Tibial nerve (tissue), 4 donors: ENCODE results near the gene FLOT1. TPM values are rescaled to one million over a fixed set of nuclear protein-coding genes. Genes with fewer than 3 reads are reported as not detected.
A peak's percentile ranks its signal among the peaks of the same experiment; 100 is the strongest.

Experiments used
- DNase-seq, 2 donors: peaks; one replicate each; pipeline ENCODE4 v3.0.0-alpha.2; 2019; ENCODE audit warnings: low spot score in 2 of 2
- H3K27ac ChIP-seq, 4 donors: fragments of 200-600 bp; sonication (generic) in 3 of 4; one replicate each; pipeline ENCODE4 v1.5.1; 2017 to 2019; ENCODE audit warnings: mild to moderate bottlenecking in 1 of 4
- H3K27me3 ChIP-seq, 2 donors: fragments of 200-600 bp; sonication (generic) in 1 of 2; one replicate each; pipeline versions ENCODE4 v1.5.1 to v1.6.0; 2017 to 2019
- H3K36me3 ChIP-seq, 3 donors: fragments of 200-600 bp; sonication (generic); one replicate each; pipeline ENCODE4 v1.5.1; 2018 to 2019
- H3K4me1 ChIP-seq, 4 donors: fragments of 200-600 bp; sonication (generic) in 3 of 4; one replicate each; pipeline ENCODE4 v1.5.1; 2017 to 2019
- H3K4me3 ChIP-seq, 4 donors: fragments of 200-600 bp; sonication (generic) in 3 of 4; one replicate each; pipeline ENCODE4 v1.5.1; 2017 to 2019; ENCODE audit warnings: mild to moderate bottlenecking in 1 of 4, moderate library complexity in 1 of 4
- H3K9me3 ChIP-seq, 4 donors: fragments of 200-600 bp; sonication (generic) in 3 of 4; one replicate each; pipeline ENCODE4 v1.5.1; 2017 to 2019
- CTCF ChIP-seq, 5 experiments: fragments of 200-600 bp in 3 of 5; fragments of 450-650 bp in 2 of 5; sonication (generic) in 3 of 5; IDR thresholded peaks; one replicate each; pipeline ENCODE4 v1.5.1; 2016 to 2019; ENCODE audit warnings: antibody characterized with exemption in 5 of 5, mild to moderate bottlenecking in 3 of 5, moderate library complexity in 2 of 5
- EP300 ChIP-seq, 2 donors: sonication (generic); formaldehyde crosslinking; IDR thresholded peaks; one replicate each; pipeline ENCODE4 v1.6.1; 2017; ENCODE audit warnings: antibody characterized with exemption in 2 of 2, mild to moderate bottlenecking in 1 of 2
- POLR2A ChIP-seq, 2 donors: fragments of 450-650 bp; IDR thresholded peaks; one replicate each; pipeline ENCODE4 v1.6.1; 2017; ENCODE audit warnings: antibody characterized with exemption in 2 of 2, mild to moderate bottlenecking in 2 of 2, moderate library complexity in 2 of 2
- WGBS, 2 donors: methylation state at CpG; one replicate each; pipeline ENCODE4 v1.1.5; 2018; 5-methylcytosine and 5-hydroxymethylcytosine counted together
- total RNA-seq, 4 donors: library from RNA; depleted of rRNA; stranded (reverse); fragments of >200 nt; gene quantifications; one replicate each; pipeline ENCODE4 v1.1.0, GENCODE V29; 2016

Gene FLOT1
- total RNA-seq, 4 donors from 2014 or later, result 83.1 to 157 (median 94.6) TPM

DNA sequence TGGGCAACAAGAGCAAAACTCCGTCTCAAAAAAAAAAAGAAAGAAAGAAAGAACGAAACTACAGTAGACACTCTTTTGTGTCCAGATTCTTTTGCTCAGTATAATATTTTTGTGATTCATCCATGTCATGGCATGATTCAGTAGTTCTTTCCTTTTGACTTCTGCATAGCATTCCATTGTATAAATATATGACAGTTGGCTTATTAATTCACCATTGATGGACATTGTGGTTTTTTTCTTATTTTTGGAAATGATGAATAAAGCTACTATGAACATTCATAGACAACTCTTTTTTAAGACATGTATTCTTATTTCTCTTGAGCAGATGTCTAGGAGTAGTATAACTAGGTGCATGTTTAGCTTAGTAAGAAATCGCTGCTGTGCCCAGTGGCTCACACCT lies 12.1 kb upstream of the FLOT1 start:
- Histone ChIP-seq H3K36me3 (no peaks in the 10 kb centered on the region), H3K27ac (no peak overlapping the region), H3K9me3 (no peaks in the 10 kb centered on the region), H3K27me3 (no peaks in the 10 kb centered on the region), H3K4me1 (peaks cover 0 to 41% (median 12%) of the 10 kb centered on the region in 4 donors), H3K4me3 (no peak overlapping the region)
- TF ChIP-seq CTCF (IDR thresholded peaks at IDR 0.05) (no peak), POLR2A (IDR thresholded peaks at IDR 0.05) (no peak), EP300 (IDR thresholded peaks at IDR 0.05) (no peak)
- no peak for DNase-seq
- 71 to 79% methylated on average over 3 of the region's 3 CpGs for WGBS, 2 donors

DNA sequence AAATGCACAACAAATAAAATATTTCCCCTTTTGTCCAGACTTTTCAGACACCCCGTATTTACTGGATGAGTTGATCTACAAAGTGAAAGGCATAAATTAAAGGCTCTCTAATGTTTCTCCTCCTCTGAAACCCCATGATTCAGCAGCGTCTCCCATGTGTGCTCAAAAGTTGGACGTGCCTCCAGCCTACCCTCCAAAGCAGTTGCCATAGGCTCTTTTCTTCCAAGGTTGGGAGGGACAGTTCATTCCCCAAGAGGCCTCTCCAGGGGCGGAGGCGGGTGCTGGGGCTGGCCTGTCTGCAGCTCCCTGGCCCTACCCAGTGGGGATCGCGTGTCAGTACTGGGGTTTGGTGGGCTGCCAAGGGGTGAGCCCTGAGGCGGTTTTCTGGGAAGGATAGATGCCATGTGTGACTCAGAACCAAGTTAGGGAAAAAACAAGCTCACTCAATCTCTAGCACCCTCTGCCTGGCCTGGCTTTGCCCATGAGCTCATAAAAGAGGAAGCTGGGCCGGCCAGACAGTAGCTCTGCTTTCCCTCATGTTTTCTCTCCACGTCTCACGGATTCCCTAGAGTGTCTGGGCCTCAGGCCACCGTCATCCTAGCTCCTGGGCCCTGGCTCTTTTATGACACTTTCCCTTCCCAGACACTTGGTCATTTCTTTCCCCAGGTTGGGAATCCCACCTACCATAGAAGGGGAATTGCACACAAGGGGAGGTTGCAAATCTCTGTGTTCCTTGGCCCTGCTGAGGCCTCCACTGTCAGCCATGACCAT lies 9.9 kb upstream of the FLOT1 start:
- peak overlapping the region; percentile 37 to 96 (median 68) for H3K27ac ChIP-seq
- H3K4me3 ChIP-seq, result no peak overlapping the region
- TF ChIP-seq CTCF (IDR thresholded peaks at IDR 0.05), result peak in 1 of 5 experiments; percentile 9
- peak in 1 of 2 donors; percentile 12 for TF ChIP-seq POLR2A (IDR thresholded peaks at IDR 0.05)
- peak; percentile 47 to 82 for TF ChIP-seq EP300 (IDR thresholded peaks at IDR 0.05)
- H3K27me3 ChIP-seq, result no peaks in the 10 kb centered on the region
- 19 to 23% methylated on average over 9 to 12 of the region's 12 CpGs for WGBS, 2 donors
- no peaks in the 10 kb centered on the region for H3K36me3 ChIP-seq
- peaks cover 0 to 51% (median 17%) of the 10 kb centered on the region in 4 donors for H3K4me1 ChIP-seq
- DNase-seq, result peak; percentile 82
- H3K9me3 ChIP-seq, result no peaks in the 10 kb centered on the region

GRCh38 chr6:30750379-30750668 lies 7.8 kb upstream of the FLOT1 start:
- Histone ChIP-seq H3K4me3 (no peak overlapping the region), H3K4me1 (peaks cover 0 to 48% (median 18%) of the 10 kb centered on the region in 4 donors), H3K27ac (no peak overlapping the region), H3K36me3 (no peaks in the 10 kb centered on the region), H3K9me3 (no peaks in the 10 kb centered on the region), H3K27me3 (no peaks in the 10 kb centered on the region)
- TF ChIP-seq EP300 (IDR thresholded peaks at IDR 0.05) (no peak), POLR2A (IDR thresholded peaks at IDR 0.05) (no peak), CTCF (IDR thresholded peaks at IDR 0.05) (no peak)
- no peak for DNase-seq

- 86 to 88% methylated on average over 11 to 12 of the region's 12 CpGs for WGBS, 2 donors
- no peak for TF ChIP-seq EP300 (IDR thresholded peaks at IDR 0.05)
- no peak for TF ChIP-seq POLR2A (IDR thresholded peaks at IDR 0.05)
- no peak for TF ChIP-seq CTCF (IDR thresholded peaks at IDR 0.05)
- Histone ChIP-seq H3K4me1 (peaks cover 0 to 51% (median 21%) of the 10 kb centered on the region in 4 donors), H3K27ac (peak overlapping the region in 1 of 4 donors; percentile 36), H3K9me3 (no peaks in the 10 kb centered on the region), H3K36me3 (no peaks in the 10 kb centered on the region), H3K27me3 (no peaks in the 10 kb centered on the region), H3K4me3 (no peak overlapping the region)
- no peak for DNase-seq
These were observed 7.3 kb upstream of the FLOT1 start for GRCh38 chr6:30749554-30750378.
